Measurements from ENCODE around the gene SLC25A26.

SLC25A26 gene

GRCh38 chr3:66372681-66373350, 152.0 kb downstream of the SLC25A26 start:
- DNase-seq (ENCODE audit: low spot score): peak; percentile 47

- DNase-seq (ENCODE audit: low spot score): no peak
Observed at GRCh38 chr3:66376568-66376967, 155.8 kb downstream of the SLC25A26 start.

- no peak for DNase-seq (ENCODE audit: low spot score)
Observed at GRCh38 chr3:66377800-66378199, 157.0 kb downstream of the SLC25A26 start.

- peak; percentile 68 for DNase-seq (ENCODE audit: low spot score)
Observed at GRCh38 chr3:66378256-66378655, 157.5 kb downstream of the SLC25A26 start.

- DNase-seq (ENCODE audit: low spot score): no peak
Observed at GRCh38 chr3:66379565-66379964, 158.8 kb downstream of the SLC25A26 start.

- DNase-seq (ENCODE audit: low spot score): no peak
Observed at GRCh38 chr3:66380200-66380932, 159.6 kb downstream of the SLC25A26 start.

GRCh38 chr3:66381626-66382025, 160.8 kb downstream of the SLC25A26 start:
- DNase-seq (ENCODE audit: low spot score): no peak

- no peak for DNase-seq (ENCODE audit: low spot score)
Observed at GRCh38 chr3:66382142-66382541, 161.3 kb downstream of the SLC25A26 start.

- DNase-seq (ENCODE audit: low spot score): no peak
Observed at GRCh38 chr3:66383023-66383422, 162.2 kb downstream of the SLC25A26 start.

- DNase-seq (ENCODE audit: low spot score): no peak
Observed at GRCh38 chr3:66383998-66384745, 163.4 kb downstream of the SLC25A26 start.

GRCh38 chr3:66385066-66385465, 164.3 kb downstream of the SLC25A26 start:
- DNase-seq (ENCODE audit: low spot score): no peak

- DNase-seq (ENCODE audit: low spot score): no peak
Observed at GRCh38 chr3:66386011-66386924, 165.5 kb downstream of the SLC25A26 start.

- no peak for DNase-seq (ENCODE audit: low spot score)
Observed at GRCh38 chr3:66386925-66387650, 166.3 kb downstream of the SLC25A26 start.

- DNase-seq (ENCODE audit: low spot score): no peak
Observed at GRCh38 chr3:66390013-66390412, 169.2 kb downstream of the SLC25A26 start.

- DNase-seq (ENCODE audit: low spot score): no peak
Observed at GRCh38 chr3:66392512-66392911, 171.7 kb downstream of the SLC25A26 start.

GRCh38 chr3:66392966-66393332, 172.1 kb downstream of the SLC25A26 start:
- DNase-seq (ENCODE audit: low spot score): no peak

GRCh38 chr3:66393333-66394005, 172.7 kb downstream of the SLC25A26 start:
- no peak for DNase-seq (ENCODE audit: low spot score)

- DNase-seq (ENCODE audit: low spot score): no peak
Observed at GRCh38 chr3:66394019-66394752, 173.4 kb downstream of the SLC25A26 start.

- DNase-seq (ENCODE audit: low spot score): no peak
Observed at GRCh38 chr3:66394753-66395249, 174.0 kb downstream of the SLC25A26 start.

GRCh38 chr3:66395635-66396034, 174.8 kb downstream of the SLC25A26 start:
- no peak for DNase-seq (ENCODE audit: low spot score)
